HepG2 (cell line): Measurements from ENCODE around the gene PRCD. TPM values are rescaled to one million over a fixed set of nuclear protein-coding genes. Genes with fewer than 3 reads are reported as not detected.
A peak's percentile ranks its signal among the peaks of the same experiment; 100 is the strongest.

Experiments
- CENPX ChIP-seq: sonication (generic); formaldehyde crosslinking; IDR thresholded peaks from 2 replicates; pipeline ENCODE4 v1.9.0; 2021; ENCODE audit warnings: mild to moderate bottlenecking, missing genetic modification reagents, moderate library complexity
- ELF3 ChIP-seq: IDR thresholded peaks from 2 replicates; pipeline ENCODE4 v1.6.1; 2016; ENCODE audit warnings: missing genetic modification reagents, missing compliant biosample characterization
- GATAD1 ChIP-seq: IDR thresholded peaks from 2 replicates; pipeline ENCODE4 v1.6.1; 2016; ENCODE audit warnings: missing genetic modification reagents, missing compliant biosample characterization
- GLI4 ChIP-seq: sonication (generic); formaldehyde crosslinking; IDR thresholded peaks from 2 replicates; pipeline ENCODE4 v1.5.1; 2020; ENCODE audit warnings: missing genetic modification reagents, mild to moderate bottlenecking, moderate library complexity, borderline replicate concordance
- HMG20B ChIP-seq: conservative IDR thresholded peaks from 2 replicates; pipeline ENCODE4 v1.6.1; 2016; ENCODE audit warnings: missing genetic modification reagents, missing compliant biosample characterization
- JARID2 ChIP-seq: sonication (generic); formaldehyde crosslinking; IDR thresholded peaks from 2 replicates; pipeline ENCODE4 v1.8.1; 2023; ENCODE audit warnings: missing genetic modification reagents, inconsistent platforms; ENCODE audit not compliant: insufficient replicate concordance
- NAIF1 ChIP-seq: sonication (generic); formaldehyde crosslinking; IDR thresholded peaks from 2 replicates; pipeline ENCODE4 v1.5.0; 2020; ENCODE audit warnings: mild to moderate bottlenecking, missing genetic modification reagents, borderline replicate concordance
- NCOA2 ChIP-seq: sonication (generic); formaldehyde crosslinking; IDR thresholded peaks from 2 replicates; pipeline ENCODE4 v1.8.0; 2022; ENCODE audit warnings: inconsistent platforms
- NFE2L1 ChIP-seq: sonication (generic); formaldehyde crosslinking; IDR thresholded peaks from 2 replicates; pipeline ENCODE4 v1.4.0; 2020; ENCODE audit warnings: missing genetic modification reagents, mild to moderate bottlenecking, borderline replicate concordance
- TGIF2 ChIP-seq: IDR thresholded peaks from 2 replicates; pipeline ENCODE4 v1.6.1; 2016; ENCODE audit warnings: control low read depth, missing compliant biosample characterization
- WIZ ChIP-seq: sonication (generic); formaldehyde crosslinking; IDR thresholded peaks from 2 replicates; pipeline ENCODE4 v1.5.1; 2020; ENCODE audit warnings: mild to moderate bottlenecking, missing genetic modification reagents
- ZBTB42 ChIP-seq: sonication (generic); formaldehyde crosslinking; IDR thresholded peaks from 2 replicates; pipeline ENCODE4 v1.5.0; 2020; ENCODE audit warnings: mild to moderate bottlenecking, missing genetic modification reagents
- ZNF280D ChIP-seq: sonication (generic); formaldehyde crosslinking; IDR thresholded peaks from 2 replicates; pipeline ENCODE4 v1.5.1; 2020; ENCODE audit warnings: mild to moderate bottlenecking, missing genetic modification reagents
- ZNF326 ChIP-seq: sonication (generic); formaldehyde crosslinking; IDR thresholded peaks from 2 replicates; pipeline ENCODE4 v1.4.0; 2020; ENCODE audit warnings: missing genetic modification reagents, borderline replicate concordance
- ZNF552 ChIP-seq: sonication (generic); formaldehyde crosslinking; IDR thresholded peaks from 2 replicates; pipeline ENCODE4 v1.9.0; 2022; ENCODE audit warnings: missing genetic modification reagents, mild to moderate bottlenecking, borderline replicate concordance
- ZNF773 ChIP-seq: sonication (generic); formaldehyde crosslinking; IDR thresholded peaks from 2 replicates; pipeline ENCODE4 v1.4.0; 2020; ENCODE audit warnings: missing genetic modification reagents, borderline replicate concordance
- polyA plus RNA-seq, 8 experiments: library from polyadenylated mRNA; depleted of rRNA in 3 of 8; stranded (reverse) in 7 of 8; unstranded in 1 of 8; fragments of >200 nt; fragmentation: Illumina TruSeq in 4 of 8; extraction: Trizol in 4 of 8; gene quantifications; 2 replicates each; pipeline versions ENCODE4 v1.2.1 to v1.2.3, GENCODE V29; 2011 to 2016; ENCODE audit warnings: low read depth in 4 of 8, missing spikeins in 1 of 8, mixed read lengths in 1 of 8; ENCODE audit not compliant: insufficient read depth in 1 of 8
- total RNA-seq, 5 experiments: library from RNA; depleted of rRNA; stranded (reverse); fragments of >200 nt; fragmentation: Illumina TruSeq; extraction: Trizol; gene quantifications; 2 replicates each; pipeline ENCODE4 v1.2.3, GENCODE V29; 2016; ENCODE audit warnings: low read depth in 1 of 5
- TF ChIP-seq, protein P1 (sequence below): sonication (generic); formaldehyde crosslinking; IDR thresholded peaks from 2 replicates; pipeline ENCODE4 v1.4.0; 2020; ENCODE audit warnings: missing genetic modification reagents
- TF ChIP-seq, protein P2 (sequence below): IDR thresholded peaks from 2 replicates; pipeline ENCODE4 v1.6.1; 2012; ENCODE audit warnings: inconsistent platforms
- TF ChIP-seq, protein P3 (sequence below): sonication (generic); formaldehyde crosslinking; IDR thresholded peaks from 2 replicates; pipeline ENCODE4 v1.5.1; 2020; ENCODE audit warnings: missing genetic modification reagents, mild to moderate bottlenecking, borderline replicate concordance

PRCD gene
- total and polyA plus RNA-seq, 2 of the 13 experiments (the other 11 are each of a cell fraction or from before 2014, with no cell fraction given), result 0.51 TPM; not detected in 1

DNA sequence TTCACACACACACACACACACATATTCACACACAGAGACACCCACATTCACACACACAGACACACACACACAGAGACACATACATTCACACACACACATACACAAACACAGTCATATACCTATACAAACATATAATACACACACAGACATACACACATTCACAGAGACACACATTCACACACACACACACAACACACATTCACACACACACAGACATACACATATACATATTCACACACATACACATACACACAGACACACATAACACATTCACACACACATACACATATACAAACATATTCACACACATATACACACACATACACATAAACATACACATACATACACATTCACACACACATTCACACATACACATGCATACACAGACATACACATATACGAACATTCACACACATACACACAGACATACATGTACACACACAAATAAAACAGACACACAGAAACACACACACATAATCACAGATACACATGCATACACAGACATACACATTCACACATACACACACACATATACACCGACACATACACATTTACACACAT lies 7.9 kb downstream of the PRCD start (continued):
- no peak for TF ChIP-seq ZNF280D (CRISPR knock-in tag)
- TF ChIP-seq NCOA2 (CRISPR knock-in tag), result no peak
- no peak for TF ChIP-seq NFE2L1 (CRISPR knock-in tag)
- TF ChIP-seq ZNF773 (CRISPR knock-in tag), result no peak
- no peak for TF ChIP-seq ZNF326 (CRISPR knock-in tag)
- no peak for TF ChIP-seq HMG20B
- TF ChIP-seq, protein P1, sequence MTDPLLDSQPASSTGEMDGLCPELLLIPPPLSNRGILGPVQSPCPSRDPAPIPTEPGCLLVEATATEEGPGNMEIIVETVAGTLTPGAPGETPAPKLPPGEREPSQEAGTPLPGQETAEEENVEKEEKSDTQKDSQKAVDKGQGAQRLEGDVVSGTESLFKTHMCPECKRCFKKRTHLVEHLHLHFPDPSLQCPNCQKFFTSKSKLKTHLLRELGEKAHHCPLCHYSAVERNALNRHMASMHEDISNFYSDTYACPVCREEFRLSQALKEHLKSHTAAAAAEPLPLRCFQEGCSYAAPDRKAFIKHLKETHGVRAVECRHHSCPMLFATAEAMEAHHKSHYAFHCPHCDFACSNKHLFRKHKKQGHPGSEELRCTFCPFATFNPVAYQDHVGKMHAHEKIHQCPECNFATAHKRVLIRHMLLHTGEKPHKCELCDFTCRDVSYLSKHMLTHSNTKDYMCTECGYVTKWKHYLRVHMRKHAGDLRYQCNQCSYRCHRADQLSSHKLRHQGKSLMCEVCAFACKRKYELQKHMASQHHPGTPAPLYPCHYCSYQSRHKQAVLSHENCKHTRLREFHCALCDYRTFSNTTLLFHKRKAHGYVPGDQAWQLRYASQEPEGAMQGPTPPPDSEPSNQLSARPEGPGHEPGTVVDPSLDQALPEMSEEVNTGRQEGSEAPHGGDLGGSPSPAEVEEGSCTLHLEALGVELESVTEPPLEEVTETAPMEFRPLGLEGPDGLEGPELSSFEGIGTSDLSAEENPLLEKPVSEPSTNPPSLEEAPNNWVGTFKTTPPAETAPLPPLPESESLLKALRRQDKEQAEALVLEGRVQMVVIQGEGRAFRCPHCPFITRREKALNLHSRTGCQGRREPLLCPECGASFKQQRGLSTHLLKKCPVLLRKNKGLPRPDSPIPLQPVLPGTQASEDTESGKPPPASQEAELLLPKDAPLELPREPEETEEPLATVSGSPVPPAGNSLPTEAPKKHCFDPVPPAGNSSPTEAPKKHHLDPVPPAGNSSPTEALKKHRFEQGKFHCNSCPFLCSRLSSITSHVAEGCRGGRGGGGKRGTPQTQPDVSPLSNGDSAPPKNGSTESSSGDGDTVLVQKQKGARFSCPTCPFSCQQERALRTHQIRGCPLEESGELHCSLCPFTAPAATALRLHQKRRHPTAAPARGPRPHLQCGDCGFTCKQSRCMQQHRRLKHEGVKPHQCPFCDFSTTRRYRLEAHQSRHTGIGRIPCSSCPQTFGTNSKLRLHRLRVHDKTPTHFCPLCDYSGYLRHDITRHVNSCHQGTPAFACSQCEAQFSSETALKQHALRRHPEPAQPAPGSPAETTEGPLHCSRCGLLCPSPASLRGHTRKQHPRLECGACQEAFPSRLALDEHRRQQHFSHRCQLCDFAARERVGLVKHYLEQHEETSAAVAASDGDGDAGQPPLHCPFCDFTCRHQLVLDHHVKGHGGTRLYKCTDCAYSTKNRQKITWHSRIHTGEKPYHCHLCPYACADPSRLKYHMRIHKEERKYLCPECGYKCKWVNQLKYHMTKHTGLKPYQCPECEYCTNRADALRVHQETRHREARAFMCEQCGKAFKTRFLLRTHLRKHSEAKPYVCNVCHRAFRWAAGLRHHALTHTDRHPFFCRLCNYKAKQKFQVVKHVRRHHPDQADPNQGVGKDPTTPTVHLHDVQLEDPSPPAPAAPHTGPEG (CRISPR knock-in tag), result no peak
- no peak for TF ChIP-seq GLI4 (CRISPR knock-in tag)
- TF ChIP-seq WIZ, result no peak
- TF ChIP-seq ZNF552 (CRISPR knock-in tag), result no peak
- TF ChIP-seq ELF3 (CRISPR knock-in tag), result no peak
- no peak for TF ChIP-seq JARID2
- TF ChIP-seq GATAD1, result no peak
- TF ChIP-seq NAIF1 (CRISPR knock-in tag), result no peak
- TF ChIP-seq CENPX (CRISPR knock-in tag), result no peak
- TF ChIP-seq ZBTB42, result no peak
- TF ChIP-seq, protein P2, sequence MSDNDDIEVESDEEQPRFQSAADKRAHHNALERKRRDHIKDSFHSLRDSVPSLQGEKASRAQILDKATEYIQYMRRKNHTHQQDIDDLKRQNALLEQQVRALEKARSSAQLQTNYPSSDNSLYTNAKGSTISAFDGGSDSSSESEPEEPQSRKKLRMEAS, result peak; percentile 1; the same call in 1 of the 2 replicates
- no peak for TF ChIP-seq TGIF2 (CRISPR knock-in tag)
- TF ChIP-seq, protein P3, sequence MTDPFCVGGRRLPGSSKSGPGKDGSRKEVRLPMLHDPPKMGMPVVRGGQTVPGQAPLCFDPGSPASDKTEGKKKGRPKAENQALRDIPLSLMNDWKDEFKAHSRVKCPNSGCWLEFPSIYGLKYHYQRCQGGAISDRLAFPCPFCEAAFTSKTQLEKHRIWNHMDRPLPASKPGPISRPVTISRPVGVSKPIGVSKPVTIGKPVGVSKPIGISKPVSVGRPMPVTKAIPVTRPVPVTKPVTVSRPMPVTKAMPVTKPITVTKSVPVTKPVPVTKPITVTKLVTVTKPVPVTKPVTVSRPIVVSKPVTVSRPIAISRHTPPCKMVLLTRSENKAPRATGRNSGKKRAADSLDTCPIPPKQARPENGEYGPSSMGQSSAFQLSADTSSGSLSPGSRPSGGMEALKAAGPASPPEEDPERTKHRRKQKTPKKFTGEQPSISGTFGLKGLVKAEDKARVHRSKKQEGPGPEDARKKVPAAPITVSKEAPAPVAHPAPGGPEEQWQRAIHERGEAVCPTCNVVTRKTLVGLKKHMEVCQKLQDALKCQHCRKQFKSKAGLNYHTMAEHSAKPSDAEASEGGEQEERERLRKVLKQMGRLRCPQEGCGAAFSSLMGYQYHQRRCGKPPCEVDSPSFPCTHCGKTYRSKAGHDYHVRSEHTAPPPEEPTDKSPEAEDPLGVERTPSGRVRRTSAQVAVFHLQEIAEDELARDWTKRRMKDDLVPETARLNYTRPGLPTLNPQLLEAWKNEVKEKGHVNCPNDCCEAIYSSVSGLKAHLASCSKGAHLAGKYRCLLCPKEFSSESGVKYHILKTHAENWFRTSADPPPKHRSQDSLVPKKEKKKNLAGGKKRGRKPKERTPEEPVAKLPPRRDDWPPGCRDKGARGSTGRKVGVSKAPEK, result no peak
